Subcutaneous abdominal adipose tissue (tissue), 5 donors: ENCODE results near the gene CNIH2.

Experiments used
- H3K27ac ChIP-seq: one replicate; pipeline ENCODE4 v1.7.0; 2013; ENCODE audit warnings: low read depth, mild to moderate bottlenecking, inconsistent platforms, low read length, moderate library complexity
- H3K27me3 ChIP-seq, 5 donors: one replicate each; pipeline ENCODE4 v1.7.0; 2013; ENCODE audit warnings: low read length in 5 of 5, inconsistent platforms in 1 of 5; ENCODE audit not compliant: control insufficient read depth in 5 of 5, insufficient read depth in 4 of 5
- H3K36me3 ChIP-seq, 5 donors: one replicate each; pipeline ENCODE4 v1.7.0; 2013; ENCODE audit warnings: low read length in 5 of 5; ENCODE audit not compliant: control insufficient read depth in 5 of 5, insufficient read depth in 5 of 5
- H3K4me1 ChIP-seq, 5 donors: one replicate each; pipeline ENCODE4 v1.7.0; 2013; ENCODE audit warnings: low read length in 5 of 5, mild to moderate bottlenecking in 3 of 5, moderate library complexity in 1 of 5; ENCODE audit not compliant: control insufficient read depth in 5 of 5, insufficient read depth in 5 of 5
- H3K4me3 ChIP-seq, 5 donors: one replicate each; pipeline ENCODE4 v1.7.0; 2013; ENCODE audit warnings: low read length in 5 of 5, low read depth in 1 of 5
- H3K9ac ChIP-seq, 5 donors: one replicate each; pipeline ENCODE4 v1.7.0; 2013; ENCODE audit warnings: low read length in 5 of 5, mild to moderate bottlenecking in 4 of 5, moderate library complexity in 3 of 5
- H3K9me3 ChIP-seq, 5 donors: one replicate each; pipeline ENCODE4 v1.7.0; 2013; ENCODE audit warnings: low read length in 5 of 5; ENCODE audit not compliant: control insufficient read depth in 5 of 5
- donor health status: healthy.
- donor health status: healthy.
- donor health status: healthy.
- donor health status: healthy.
- donor health status: healthy.

The CNIH2 gene

DNA sequence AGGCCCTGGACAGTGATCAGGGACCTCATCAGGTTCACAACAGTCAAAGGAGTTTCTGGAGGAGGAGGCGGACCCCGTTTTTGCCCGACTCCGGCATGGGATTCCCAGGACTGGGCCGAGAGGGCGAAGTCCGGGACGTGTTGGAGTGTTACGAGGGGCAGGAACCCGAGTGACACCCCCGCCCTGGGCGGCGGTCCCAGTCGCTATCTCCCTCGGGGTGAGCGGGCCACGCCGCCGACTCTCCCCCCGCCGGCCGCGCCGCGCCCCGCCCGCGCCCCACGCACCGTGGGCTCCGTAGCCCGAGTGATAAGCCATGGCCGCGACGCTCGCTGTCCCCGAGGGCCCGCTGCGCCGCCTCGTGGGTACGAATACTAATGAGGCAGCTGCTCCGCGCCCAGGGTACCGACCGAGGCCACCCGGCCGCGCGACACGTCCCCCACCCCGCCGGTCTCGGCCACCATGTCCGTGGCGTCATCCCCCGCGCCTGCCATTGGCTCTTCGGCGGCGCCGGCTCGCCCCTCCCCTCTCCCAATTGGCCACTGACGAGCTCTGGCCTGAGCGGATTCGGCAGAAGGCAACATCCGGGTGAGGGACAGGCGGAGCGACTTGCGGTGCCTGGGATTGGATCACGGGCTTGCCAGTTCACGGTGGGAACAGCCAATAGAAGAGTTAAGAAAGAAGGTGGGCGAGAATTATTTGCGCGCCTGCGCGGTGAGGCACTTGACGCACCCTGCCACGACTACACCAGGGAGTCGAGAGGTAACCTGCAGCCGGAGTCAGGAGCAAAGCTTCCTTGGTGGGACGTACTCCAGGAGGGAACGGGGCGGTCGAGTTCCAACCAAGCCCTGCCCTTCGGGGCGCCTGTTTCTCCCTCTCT is 10.9 kb downstream of the CNIH2 start, which contains the start of gene YIF1A:
YIF1A (minus strand) TSS at position 473 of the 877 bp plus-strand sequence; CDS start at position 315, 158 bp downstream.
- peaks cover 0 to 25% (median 11%) of the 10 kb centered on the region in 5 donors for H3K36me3 ChIP-seq
- no peaks in the 10 kb centered on the region for H3K9me3 ChIP-seq
- H3K4me3 ChIP-seq: peak within 1 kb of the TSS; percentile 80 to 96 (median 89)
- H3K9ac ChIP-seq: peak within 1 kb of the TSS; percentile 73 to 94 (median 87)
- H3K27me3 ChIP-seq: peaks cover 22 to 28% (median 24%) of the 10 kb centered on the region in 5 donors
- peaks cover 3 to 43% (median 31%) of the 10 kb centered on the region in 5 donors for H3K4me1 ChIP-seq
- peak within 1 kb of the TSS; percentile 90 for H3K27ac ChIP-seq

DNA sequence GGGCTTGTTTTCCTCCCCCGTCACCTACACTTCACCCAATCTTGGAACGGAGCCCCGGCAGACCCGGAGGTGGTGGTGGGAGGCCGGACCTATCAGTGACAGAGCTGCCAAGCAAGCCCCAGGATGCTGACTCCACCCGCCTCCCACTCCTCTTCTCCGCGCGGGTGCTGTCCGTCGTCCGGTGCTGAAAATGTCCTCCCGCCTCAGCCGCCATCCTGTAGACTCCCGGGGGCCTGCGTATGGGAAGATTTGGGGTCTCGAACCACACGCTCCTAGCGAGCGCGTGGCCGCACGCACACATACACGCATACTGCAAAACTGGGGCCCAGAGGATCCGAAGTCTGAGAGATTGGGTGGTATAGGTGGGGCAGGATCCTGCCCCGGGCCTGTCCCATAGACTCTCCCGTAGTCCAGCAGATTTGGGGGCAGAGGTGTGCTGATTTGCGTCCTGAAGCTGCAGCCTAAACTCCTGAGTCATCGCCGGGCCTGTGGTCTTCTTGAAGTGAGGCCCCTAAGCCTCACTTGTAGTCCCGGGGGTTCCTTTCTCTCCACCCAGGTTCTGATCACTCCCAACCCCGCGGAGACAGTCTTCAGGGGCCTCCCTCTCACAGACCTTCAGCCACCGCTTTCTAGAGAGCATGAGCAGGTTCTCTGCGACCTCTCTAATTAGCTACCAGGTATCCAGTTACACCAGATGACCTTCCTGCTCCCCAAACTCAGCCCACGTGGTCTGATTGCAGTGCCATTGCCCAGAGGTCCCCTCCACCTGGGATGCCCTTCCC is 11.8 kb downstream of the CNIH2 start:
- peak overlapping the region; percentile 74 for H3K27ac ChIP-seq
- peak overlapping the region; percentile 80 to 90 (median 89) for H3K4me3 ChIP-seq
- peaks cover 27 to 35% (median 32%) of the 10 kb centered on the region in 5 donors for H3K27me3 ChIP-seq
- H3K36me3 ChIP-seq: peaks cover 0 to 19% (median 4%) of the 10 kb centered on the region in 5 donors
- H3K9ac ChIP-seq: peak overlapping the region in 4 of 5 donors; percentile 36 to 94 (median 58)
- no peaks in the 10 kb centered on the region for H3K9me3 ChIP-seq
- peaks cover 3 to 43% (median 31%) of the 10 kb centered on the region in 5 donors for H3K4me1 ChIP-seq

- H3K4me3 ChIP-seq: no peak overlapping the region
- peaks cover 27 to 37% (median 34%) of the 10 kb centered on the region in 5 donors for H3K27me3 ChIP-seq
- H3K27ac ChIP-seq: no peak overlapping the region
- H3K4me1 ChIP-seq: peaks cover 3 to 43% (median 31%) of the 10 kb centered on the region in 5 donors
- H3K36me3 ChIP-seq: peaks cover 0 to 14% (median 0%) of the 10 kb centered on the region in 5 donors
- no peak overlapping the region for H3K9ac ChIP-seq
- no peaks in the 10 kb centered on the region for H3K9me3 ChIP-seq
Observed at GRCh38 chr11:66290330-66290621, 12.3 kb downstream of the CNIH2 start.

DNA sequence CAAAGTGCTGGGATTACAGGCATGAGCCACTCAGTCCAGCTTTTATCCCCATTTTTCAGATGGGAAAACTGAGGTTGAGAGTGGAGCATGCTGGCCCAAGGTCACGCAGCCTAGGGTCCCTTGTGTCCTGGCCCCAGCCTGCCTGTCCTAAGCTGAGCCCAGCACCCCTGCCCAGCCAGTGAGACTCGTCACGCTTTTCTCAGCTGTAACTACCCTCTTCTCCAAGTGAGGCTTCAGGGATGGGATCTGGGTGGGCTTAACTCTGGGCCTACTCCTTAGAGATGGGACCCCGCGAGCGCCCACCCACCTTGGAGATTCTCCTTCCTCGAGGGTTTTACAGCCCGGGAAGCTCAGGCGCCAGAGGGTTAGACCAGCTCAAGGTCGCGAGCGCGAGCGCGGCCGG is 13.3 kb downstream of the CNIH2 start:
- no peaks in the 10 kb centered on the region for H3K9me3 ChIP-seq
- H3K4me3 ChIP-seq: no peak overlapping the region
- no peak overlapping the region for H3K9ac ChIP-seq
- H3K36me3 ChIP-seq: peaks cover 0 to 7% (median 0%) of the 10 kb centered on the region in 5 donors
- no peak overlapping the region for H3K27ac ChIP-seq
- H3K27me3 ChIP-seq: peaks cover 27 to 44% (median 37%) of the 10 kb centered on the region in 5 donors
- H3K4me1 ChIP-seq: peaks cover 3 to 39% (median 31%) of the 10 kb centered on the region in 5 donors

DNA sequence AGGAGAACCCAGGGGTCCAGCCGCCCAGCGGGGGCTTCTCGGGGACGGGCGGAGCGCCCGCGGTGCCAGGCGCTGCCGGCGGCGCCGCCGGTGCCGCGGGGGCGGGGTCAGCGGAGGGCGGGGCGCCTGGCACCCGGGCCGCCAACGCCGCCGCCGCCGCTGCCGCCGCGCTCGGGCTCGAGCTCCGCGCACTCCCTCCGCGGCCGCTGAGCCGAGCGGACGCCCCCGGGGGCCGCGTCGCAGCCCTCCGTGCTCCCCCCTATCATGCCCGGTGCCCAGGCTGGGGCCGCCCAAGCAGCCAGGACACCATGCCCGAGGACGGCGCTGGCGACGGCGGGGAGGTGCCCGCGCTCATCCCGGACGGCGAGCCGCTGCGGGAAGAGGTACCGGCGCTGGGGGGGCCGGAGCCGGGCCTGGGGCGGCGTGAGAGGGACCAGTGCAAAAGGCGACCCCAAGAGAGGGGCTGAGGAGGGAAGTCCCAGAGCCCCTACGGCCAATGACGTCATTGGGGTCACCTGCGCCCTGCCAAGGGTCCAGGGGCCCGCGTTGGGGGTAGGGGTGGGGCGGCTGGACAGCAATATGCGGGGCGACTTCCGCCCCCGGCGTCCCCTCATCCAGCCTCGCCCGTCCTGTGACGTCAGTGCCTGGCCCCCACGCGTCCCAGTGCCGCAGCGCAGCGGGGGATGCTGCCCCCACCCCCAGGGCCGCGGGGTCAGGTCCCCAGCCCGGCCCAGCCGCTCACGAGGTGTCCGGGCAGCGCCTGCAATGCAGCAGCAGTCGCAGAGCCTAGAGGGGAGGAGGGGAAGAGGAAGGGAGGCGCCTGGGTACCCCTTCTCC is 13.9 kb downstream of the CNIH2 start, which contains the start of gene TMEM151A:
TMEM151A (plus strand) TSS at position 189 of the 837 bp plus-strand sequence; CDS start at position 309, 120 bp downstream.
- H3K9me3 ChIP-seq: no peaks in the 10 kb centered on the region
- H3K36me3 ChIP-seq: peaks cover 0 to 3% (median 0%) of the 10 kb centered on the region in 5 donors
- no peak within 1 kb of the TSS for H3K27ac ChIP-seq
- H3K4me3 ChIP-seq: peak within 1 kb of the TSS in 2 of 5 donors; percentile 18 to 48
- H3K4me1 ChIP-seq: peaks cover 3 to 38% (median 31%) of the 10 kb centered on the region in 5 donors
- peaks cover 27 to 46% (median 37%) of the 10 kb centered on the region in 5 donors for H3K27me3 ChIP-seq
- H3K9ac ChIP-seq: no peak within 1 kb of the TSS

- no peak overlapping the region for H3K9ac ChIP-seq
- peaks cover 2 to 31% (median 23%) of the 10 kb centered on the region in 5 donors for H3K4me1 ChIP-seq
- H3K27ac ChIP-seq: no peak overlapping the region
- H3K27me3 ChIP-seq: peaks cover 27 to 46% (median 37%) of the 10 kb centered on the region in 5 donors
- peak overlapping the region in 1 of 5 donors; percentile 48 for H3K4me3 ChIP-seq
- H3K9me3 ChIP-seq: no peaks in the 10 kb centered on the region
- H3K36me3 ChIP-seq: no peaks in the 10 kb centered on the region
Observed at GRCh38 chr11:66292543-66293332, 14.8 kb downstream of the CNIH2 start.

DNA sequence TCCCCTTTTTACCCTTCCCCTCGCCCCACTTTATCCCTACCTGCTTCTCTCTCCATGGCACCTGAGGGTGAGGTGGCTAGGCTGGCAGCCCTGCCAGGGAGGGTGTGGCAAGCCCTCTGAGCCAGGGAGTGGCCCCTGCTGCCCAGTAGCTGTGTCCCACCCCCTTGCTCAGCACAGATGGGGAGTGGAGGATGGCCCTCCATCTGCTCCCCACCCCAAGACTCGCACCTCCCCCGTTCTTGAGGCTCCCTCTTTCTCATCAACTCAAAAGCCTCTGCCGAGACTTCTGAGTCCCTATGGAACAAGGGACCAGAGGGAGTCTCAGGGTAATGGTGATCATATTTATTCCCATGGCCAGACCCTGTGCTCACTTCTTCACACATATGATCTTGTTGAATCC is 15.4 kb downstream of the CNIH2 start:
- no peak overlapping the region for H3K9ac ChIP-seq
- H3K27me3 ChIP-seq: peaks cover 27 to 46% (median 37%) of the 10 kb centered on the region in 5 donors
- no peak overlapping the region for H3K4me3 ChIP-seq
- peaks cover 2 to 25% (median 17%) of the 10 kb centered on the region in 5 donors for H3K4me1 ChIP-seq
- no peaks in the 10 kb centered on the region for H3K9me3 ChIP-seq
- H3K36me3 ChIP-seq: no peaks in the 10 kb centered on the region
- H3K27ac ChIP-seq: no peak overlapping the region

DNA sequence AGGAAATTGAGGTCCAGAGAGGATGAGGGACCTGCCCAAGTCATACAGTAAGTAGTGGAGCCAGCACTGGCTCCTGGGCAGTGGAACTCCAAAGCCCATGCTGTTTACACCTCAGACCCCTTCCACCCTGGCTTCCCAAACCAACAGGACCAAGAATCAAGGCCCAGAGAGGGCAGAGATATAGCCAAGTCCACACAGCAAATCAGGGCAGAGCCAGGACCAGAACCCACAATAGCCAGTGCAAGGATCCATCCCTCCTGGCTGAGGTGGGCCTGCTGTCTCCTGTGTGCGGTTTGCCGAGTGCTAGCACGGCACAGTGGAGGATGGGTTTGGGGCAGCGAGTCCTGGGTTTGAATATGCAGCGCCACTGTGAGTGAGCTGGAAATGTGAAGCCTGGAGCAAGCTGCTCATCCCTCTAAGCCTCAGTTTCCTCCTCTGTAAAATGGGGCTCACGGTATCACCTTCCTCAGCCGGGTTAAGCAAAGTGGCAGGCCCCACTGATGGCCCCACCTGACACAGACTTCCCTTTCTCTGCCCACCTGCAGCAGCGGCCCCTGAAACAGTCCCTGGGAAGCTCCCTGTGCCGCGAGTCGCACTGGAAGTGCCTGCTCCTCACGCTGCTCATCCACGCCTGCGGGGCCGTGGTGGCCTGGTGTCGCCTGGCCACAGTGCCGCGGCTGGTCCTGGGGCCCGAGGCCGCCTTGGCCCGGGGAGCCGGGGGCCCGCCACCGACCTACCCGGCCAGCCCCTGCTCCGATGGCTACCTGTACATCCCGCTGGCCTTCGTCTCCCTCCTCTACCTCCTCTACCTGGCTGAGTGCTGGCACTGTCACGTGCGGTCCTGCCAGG is 16.0 kb downstream of the CNIH2 start:
- Histone ChIP-seq H3K9me3 (no peaks in the 10 kb centered on the region), H3K36me3 (no peaks in the 10 kb centered on the region), H3K4me1 (peaks cover 2 to 22% (median 14%) of the 10 kb centered on the region in 5 donors), H3K9ac (no peak overlapping the region), H3K27ac (no peak overlapping the region), H3K27me3 (peaks cover 27 to 46% (median 37%) of the 10 kb centered on the region in 5 donors), H3K4me3 (no peak overlapping the region)
